ENCODE data around the gene NUPR2. TPM values are rescaled to one million over a fixed set of nuclear protein-coding genes. Genes with fewer than 3 reads are reported as not detected.
"Not testable (repeated sequence)": the region's sequence is repeated elsewhere in the genome, so short reads cannot be mapped to it uniquely, and the experiment has no call there.

The NUPR2 gene
- total and polyA plus RNA-seq, 7 donors = not detected

GRCh38 chr7:56097700-56098099, 18.5 kb downstream of the NUPR2 start:
- ATAC-seq = peak in 3 of 4 donors; percentile 33 to 58 (median 50)
- Histone ChIP-seq H3K9me3 (no peaks in the 10 kb centered on the region), H3K4me1 (peaks cover 9% of the 10 kb centered on the region), H3K4me3 (no peak overlapping the region), H3K27ac (peak overlapping the region; percentile 54), H3K36me3 (ENCODE audit: insufficient read depth in 1 of 2, low read depth in 1 of 2) (peaks cover 19 to 44% of the 10 kb centered on the region in 2 donors), H3K27me3 (ENCODE audit: insufficient read depth in 3 of 3, low read length in 2 of 3) (no peaks in the 10 kb centered on the region)
- no peak for TF ChIP-seq CTCF (IDR thresholded peaks at IDR 0.05)
- peak in 1 of 2 donors; percentile 56 for DNase-seq
- intact Hi-C loops (cut with DNase I) = no loop called here
- WGBS, 3 donors = 31 to 42% (median 32%) methylated on average over 5 of the region's 5 CpGs

GRCh38 chr7:56092789-56093531, 23.3 kb downstream of the NUPR2 start, which contains the start of gene PHKG1:
Gene PHKG1, minus strand, starts transcription at chr7:56092952. Its CDS starts 4,011 bp downstream, at chr7:56088941.
- H3K27ac ChIP-seq = peak within 1 kb of the TSS; percentile 86
- DNase-seq = peak; percentile 87 to 93
- intact Hi-C loops (cut with DNase I) = loop anchor here in 1 of 2 donors (2.0 kb wide), 1 partner anchor 14 kb away; no protein-coding TSS in a partner anchor
- WGBS, 3 donors = 11 to 20% (median 13%) methylated on average over 19 of the region's 19 CpGs
- H3K27me3 ChIP-seq (ENCODE audit: insufficient read depth in 3 of 3, low read length in 2 of 3) = no peaks in the 10 kb centered on the region
- no peaks in the 10 kb centered on the region for H3K9me3 ChIP-seq
- peak; percentile 75 for TF ChIP-seq CTCF (IDR thresholded peaks at IDR 0.05)
- peak; percentile 89 to 91 (median 90) for ATAC-seq
- H3K4me3 ChIP-seq = peak within 1 kb of the TSS; percentile 67
- H3K36me3 ChIP-seq (ENCODE audit: insufficient read depth in 1 of 2, low read depth in 1 of 2) = peaks cover 0 to 13% of the 10 kb centered on the region in 2 donors
- peaks cover 33% of the 10 kb centered on the region for H3K4me1 ChIP-seq

- not testable (repeated sequence) for DNase-seq; H3K27me3 ChIP-seq (ENCODE audit: insufficient read depth in 3 of 3, low read length in 2 of 3); H3K9me3 ChIP-seq
- Histone ChIP-seq H3K27ac (peak overlapping the region; percentile 86), H3K4me1 (peaks cover 33% of the 10 kb centered on the region), H3K4me3 (peak overlapping the region; percentile 67), H3K36me3 (ENCODE audit: insufficient read depth in 1 of 2, low read depth in 1 of 2) (peaks cover 0 to 19% of the 10 kb centered on the region in 2 donors)
- intact Hi-C loops (cut with DNase I) = loop anchor here in 1 of 2 donors (2.0 kb wide), 1 partner anchor 14 kb away; no protein-coding TSS in a partner anchor
- WGBS, 3 donors = 11 to 16% (median 16%) methylated on average over 6 of the region's 6 CpGs
- ATAC-seq = peak in 3 of 4 donors; percentile 27 to 48 (median 30)
Observed at GRCh38 chr7:56092388-56092787, 23.8 kb downstream of the NUPR2 start.

- peak; percentile 82 to 85 (median 82) for ATAC-seq
- Histone ChIP-seq H3K4me3 (peak overlapping the region; percentile 67), H3K9me3 (no peaks in the 10 kb centered on the region), H3K4me1 (peaks cover 33% of the 10 kb centered on the region), H3K27ac (peak overlapping the region; percentile 86), H3K27me3 (ENCODE audit: insufficient read depth in 3 of 3, low read length in 2 of 3) (no peaks in the 10 kb centered on the region), H3K36me3 (ENCODE audit: insufficient read depth in 1 of 2, low read depth in 1 of 2) (peaks cover 0 to 27% of the 10 kb centered on the region in 2 donors)
- whole genome bisulfite sequencing, 3 donors = 27 to 41% (median 33%) methylated on average over 3 of the region's 3 CpGs
- TF ChIP-seq CTCF (IDR thresholded peaks at IDR 0.05) = no peak
- DNase-seq = peak; percentile 74 to 86
- intact Hi-C loops (cut with DNase I) = no loop called here
Observed at GRCh38 chr7:56091591-56091990, 24.6 kb downstream of the NUPR2 start.

- intact Hi-C loops (cut with DNase I) = no loop called here
- Histone ChIP-seq H3K4me3 (no peak overlapping the region), H3K27ac (peak overlapping the region; percentile 38), H3K4me1 (peaks cover 52% of the 10 kb centered on the region), H3K9me3 (no peaks in the 10 kb centered on the region), H3K36me3 (ENCODE audit: insufficient read depth in 1 of 2, low read depth in 1 of 2) (peaks cover 0 to 43% of the 10 kb centered on the region in 2 donors), H3K27me3 (ENCODE audit: insufficient read depth in 3 of 3, low read length in 2 of 3) (no peaks in the 10 kb centered on the region)
- no peak for TF ChIP-seq CTCF (IDR thresholded peaks at IDR 0.05)
- DNase-seq (no peak), ATAC-seq (no peak)
- 58 to 76% (median 67%) methylated on average over 16 of the region's 16 CpGs for WGBS, 3 donors
Observed at GRCh38 chr7:56087445-56087844, 28.8 kb downstream of the NUPR2 start.
